Thyroid gland (tissue), 4 donors: ENCODE data around the gene STX16.

Source experiments
- CTCF ChIP-seq, 6 experiments: fragments of 200-600 bp in 3 of 6; fragments of 450-650 bp in 3 of 6; sonication (generic) in 3 of 6; IDR thresholded peaks; one replicate each; pipeline ENCODE4 v1.5.1; 2016 to 2019; ENCODE audit warnings: antibody characterized with exemption in 6 of 6, mild to moderate bottlenecking in 2 of 6, inconsistent platforms in 1 of 6, moderate library complexity in 1 of 6
- POLR2A ChIP-seq, 2 donors: fragments of 450-650 bp; IDR thresholded peaks; one replicate each; pipeline ENCODE4 v1.6.1; 2017; ENCODE audit warnings: antibody characterized with exemption in 2 of 2, mild to moderate bottlenecking in 2 of 2, moderate library complexity in 1 of 2

DNA sequence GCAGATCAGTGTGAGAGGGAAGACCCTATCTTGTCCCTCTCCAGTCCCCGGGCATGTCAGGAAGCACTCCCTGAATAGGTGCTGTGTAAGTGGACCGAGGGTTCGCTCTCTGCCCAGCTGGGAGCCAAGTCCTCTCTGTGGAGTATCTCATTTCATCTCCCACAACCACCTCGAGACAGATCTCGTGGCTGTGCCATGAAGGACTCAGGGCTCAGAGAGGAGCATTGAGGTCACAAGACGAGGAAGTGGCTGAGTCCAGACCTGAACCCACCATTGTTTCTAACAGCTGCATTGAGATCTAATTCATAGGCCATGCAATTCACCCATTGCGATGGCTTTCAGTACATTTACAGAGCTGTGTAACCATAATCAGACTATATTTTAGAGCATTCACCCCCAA lies 34.7 kb upstream of the STX16 start:
- TF ChIP-seq CTCF (IDR thresholded peaks at IDR 0.05) = no peak
- no peak for TF ChIP-seq POLR2A (IDR thresholded peaks at IDR 0.05)
